Gastroesophageal sphincter (tissue), 4 donors: ENCODE data around the gene TPST2. TPM values are rescaled to one million over a fixed set of nuclear protein-coding genes. Genes with fewer than 3 reads are reported as not detected.

Experiments used
- ATAC-seq: fragments of 150-250 bp; one replicate; pipeline ENCODE4 v1.9.1; 2016; ENCODE audit warnings: mild to moderate bottlenecking, moderate library complexity
- H3K27ac ChIP-seq, 4 donors: fragments of 200-600 bp; sonication (generic) in 3 of 4; 1 replicate in 3 of 4; 2 replicates in 1 of 4; pipeline ENCODE4 v1.5.1; 2016 to 2019
- H3K27me3 ChIP-seq: fragments of 200-600 bp; sonication (generic); one replicate; pipeline ENCODE4 v1.5.1; 2019
- H3K36me3 ChIP-seq, 2 donors: fragments of 200-600 bp; sonication (generic); one replicate each; pipeline ENCODE4 v1.5.1; 2019; ENCODE audit warnings: control low read depth in 1 of 2
- H3K4me1 ChIP-seq, 3 donors: fragments of 200-600 bp; sonication (generic); 1 replicate in 2 of 3; 2 replicates in 1 of 3; pipeline ENCODE4 v1.5.1; 2016 to 2019; ENCODE audit warnings: control low read depth in 2 of 3
- H3K4me3 ChIP-seq, 2 donors: fragments of 200-600 bp; sonication (generic); one replicate each; pipeline ENCODE4 v1.5.1; 2019; ENCODE audit warnings: mild to moderate bottlenecking in 1 of 2, moderate library complexity in 1 of 2
- H3K9me3 ChIP-seq, 3 donors: fragments of 200-600 bp; sonication (generic); one replicate each; pipeline ENCODE4 v1.5.1; 2017 to 2019; ENCODE audit warnings: control low read depth in 2 of 3
- EP300 ChIP-seq: sonication (generic); formaldehyde crosslinking; IDR thresholded peaks from one replicate; pipeline ENCODE4 v1.6.1; 2017; ENCODE audit warnings: antibody characterized with exemption, mild to moderate bottlenecking
- POLR2A ChIP-seq, 2 donors: fragments of 450-650 bp; IDR thresholded peaks; one replicate each; pipeline ENCODE4 v1.6.1; 2017; ENCODE audit warnings: antibody characterized with exemption in 2 of 2, mild to moderate bottlenecking in 2 of 2, moderate library complexity in 1 of 2
- POLR2AphosphoS5 ChIP-seq: sonication (generic); formaldehyde crosslinking; IDR thresholded peaks from one replicate; pipeline ENCODE4 v1.6.1; 2017; ENCODE audit warnings: antibody characterized with exemption
- WGBS, 2 donors: methylation state at CpG; one replicate each; pipeline ENCODE4 v1.1.5; 2018; ENCODE audit warnings: low coverage in 1 of 2; 5-methylcytosine and 5-hydroxymethylcytosine counted together
- total RNA-seq, 4 donors: library from RNA; depleted of rRNA; stranded (reverse); fragments of >200 nt; gene quantifications; one replicate each; pipeline ENCODE4 v1.1.0, GENCODE V29; 2016
- TF ChIP-seq, protein P1 (sequence below), 4 experiments: fragments of 200-600 bp in 2 of 4; fragments of 450-650 bp in 2 of 4; sonication (generic) in 1 of 4; IDR thresholded peaks; one replicate each; pipeline ENCODE4 v1.5.1; 2017 to 2019; ENCODE audit warnings: antibody characterized with exemption in 4 of 4, mild to moderate bottlenecking in 2 of 4, moderate library complexity in 2 of 4

TPST2 gene
- total RNA-seq, 4 donors from 2014 or later, result 16.8 to 27.7 (median 21.0) TPM

DNA sequence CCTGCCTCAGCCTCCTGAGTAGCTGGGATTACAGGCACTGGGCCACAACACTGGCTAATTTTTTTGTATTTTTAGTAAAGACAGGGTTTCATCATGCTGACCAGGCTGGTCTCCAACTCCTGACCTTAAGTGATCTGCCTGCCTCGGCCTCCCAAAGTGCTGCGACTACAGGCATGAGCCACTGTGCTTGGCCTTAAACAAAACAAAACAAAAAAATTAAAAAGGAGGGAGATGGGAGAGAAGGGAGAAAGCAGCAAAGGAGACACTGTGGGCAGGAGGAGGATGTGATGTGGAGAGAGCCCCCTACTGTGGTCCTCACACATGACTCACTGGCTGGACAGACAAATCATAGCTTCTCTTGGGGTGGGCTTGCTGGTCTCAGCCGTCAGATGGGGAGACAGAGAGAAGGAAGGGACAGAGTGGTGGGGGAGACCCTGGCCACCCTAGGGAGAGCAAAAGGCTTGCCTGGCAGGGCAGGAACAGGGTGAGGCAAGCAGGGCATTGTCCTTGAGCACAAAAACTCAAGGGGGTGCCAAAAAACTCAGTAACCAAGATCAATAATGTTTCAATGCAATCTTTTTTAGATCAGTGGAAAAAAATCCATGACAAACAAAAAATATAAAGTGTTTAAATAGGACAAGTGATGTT is 31.6 kb downstream of the TPST2 start:
- Histone ChIP-seq H3K27me3 (no peaks in the 10 kb centered on the region), H3K4me3 (no peak overlapping the region), H3K36me3 (no peaks in the 10 kb centered on the region), H3K4me1 (no peaks in the 10 kb centered on the region), H3K9me3 (no peaks in the 10 kb centered on the region), H3K27ac (no peak overlapping the region)
- no peak for ATAC-seq
- WGBS, 2 donors, result 55% methylated on average over 2 of the region's 3 CpGs; no CpG with 5 or more reads in 1 of the 2 donors
- TF ChIP-seq, protein P1, sequence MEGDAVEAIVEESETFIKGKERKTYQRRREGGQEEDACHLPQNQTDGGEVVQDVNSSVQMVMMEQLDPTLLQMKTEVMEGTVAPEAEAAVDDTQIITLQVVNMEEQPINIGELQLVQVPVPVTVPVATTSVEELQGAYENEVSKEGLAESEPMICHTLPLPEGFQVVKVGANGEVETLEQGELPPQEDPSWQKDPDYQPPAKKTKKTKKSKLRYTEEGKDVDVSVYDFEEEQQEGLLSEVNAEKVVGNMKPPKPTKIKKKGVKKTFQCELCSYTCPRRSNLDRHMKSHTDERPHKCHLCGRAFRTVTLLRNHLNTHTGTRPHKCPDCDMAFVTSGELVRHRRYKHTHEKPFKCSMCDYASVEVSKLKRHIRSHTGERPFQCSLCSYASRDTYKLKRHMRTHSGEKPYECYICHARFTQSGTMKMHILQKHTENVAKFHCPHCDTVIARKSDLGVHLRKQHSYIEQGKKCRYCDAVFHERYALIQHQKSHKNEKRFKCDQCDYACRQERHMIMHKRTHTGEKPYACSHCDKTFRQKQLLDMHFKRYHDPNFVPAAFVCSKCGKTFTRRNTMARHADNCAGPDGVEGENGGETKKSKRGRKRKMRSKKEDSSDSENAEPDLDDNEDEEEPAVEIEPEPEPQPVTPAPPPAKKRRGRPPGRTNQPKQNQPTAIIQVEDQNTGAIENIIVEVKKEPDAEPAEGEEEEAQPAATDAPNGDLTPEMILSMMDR (IDR thresholded peaks at IDR 0.05), result no peak
- TF ChIP-seq EP300, result no peak
- no peak for TF ChIP-seq POLR2A (IDR thresholded peaks at IDR 0.05)
- TF ChIP-seq POLR2AphosphoS5, result no peak

DNA sequence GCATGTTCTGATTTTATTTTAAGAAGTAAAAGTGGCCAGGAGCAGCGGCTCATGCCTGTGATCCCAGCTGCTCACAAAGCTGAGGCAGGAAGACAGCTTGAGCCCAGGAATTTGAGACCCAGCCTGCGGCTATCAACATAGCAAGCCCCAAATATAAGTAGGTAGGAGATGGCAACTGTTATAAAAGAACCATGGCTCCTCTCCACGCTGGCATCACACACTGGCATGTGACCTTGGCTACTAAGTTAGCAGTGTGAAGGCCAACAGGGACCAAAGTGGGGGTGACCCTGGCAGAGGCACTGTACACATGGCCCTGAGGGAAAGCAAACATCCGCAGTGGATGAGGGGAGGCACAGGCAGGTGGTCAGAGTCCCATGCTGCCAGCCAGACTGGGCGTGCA is 33.0 kb downstream of the TPST2 start:
- Histone ChIP-seq H3K4me1 (no peaks in the 10 kb centered on the region), H3K27ac (no peak overlapping the region), H3K36me3 (no peaks in the 10 kb centered on the region), H3K9me3 (no peaks in the 10 kb centered on the region), H3K27me3 (no peaks in the 10 kb centered on the region), H3K4me3 (no peak overlapping the region)
- WGBS, 2 donors, result 69 to 86% methylated on average over 2 to 4 of the region's 5 CpGs
- TF ChIP-seq POLR2A (IDR thresholded peaks at IDR 0.05), result no peak
- no peak for TF ChIP-seq EP300
- TF ChIP-seq, protein P1 (IDR thresholded peaks at IDR 0.05), result no peak
- no peak for TF ChIP-seq POLR2AphosphoS5
- no peak for ATAC-seq

DNA sequence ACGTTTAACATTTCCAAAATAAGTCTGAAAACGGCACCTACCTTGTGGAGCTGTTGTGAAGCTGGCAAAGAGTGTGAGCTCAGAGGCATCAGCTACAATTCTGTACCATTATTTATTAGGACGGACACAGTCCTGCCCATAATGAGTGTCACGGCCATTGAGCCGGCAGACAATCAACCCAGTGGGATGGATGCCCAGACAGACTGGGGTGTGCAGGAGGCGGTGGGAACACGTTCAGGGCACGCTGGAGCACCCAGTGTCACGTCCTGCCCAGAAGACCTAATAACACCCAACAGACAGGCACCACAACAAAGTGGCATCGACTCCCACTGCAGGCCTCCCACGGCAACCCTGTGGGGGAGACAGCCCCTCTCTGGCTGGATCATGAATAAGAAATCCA is 34.5 kb downstream of the TPST2 start:
- no peak for ATAC-seq
- Histone ChIP-seq H3K36me3 (no peaks in the 10 kb centered on the region), H3K9me3 (no peaks in the 10 kb centered on the region), H3K4me1 (no peaks in the 10 kb centered on the region), H3K4me3 (no peak overlapping the region), H3K27ac (no peak overlapping the region), H3K27me3 (no peaks in the 10 kb centered on the region)
- 80 to 90% methylated on average over 2 to 3 of the region's 11 CpGs for WGBS, 2 donors
- no peak for TF ChIP-seq POLR2A (IDR thresholded peaks at IDR 0.05)
- TF ChIP-seq, protein P1 (IDR thresholded peaks at IDR 0.05), result no peak
- TF ChIP-seq POLR2AphosphoS5, result no peak
- TF ChIP-seq EP300, result no peak

DNA sequence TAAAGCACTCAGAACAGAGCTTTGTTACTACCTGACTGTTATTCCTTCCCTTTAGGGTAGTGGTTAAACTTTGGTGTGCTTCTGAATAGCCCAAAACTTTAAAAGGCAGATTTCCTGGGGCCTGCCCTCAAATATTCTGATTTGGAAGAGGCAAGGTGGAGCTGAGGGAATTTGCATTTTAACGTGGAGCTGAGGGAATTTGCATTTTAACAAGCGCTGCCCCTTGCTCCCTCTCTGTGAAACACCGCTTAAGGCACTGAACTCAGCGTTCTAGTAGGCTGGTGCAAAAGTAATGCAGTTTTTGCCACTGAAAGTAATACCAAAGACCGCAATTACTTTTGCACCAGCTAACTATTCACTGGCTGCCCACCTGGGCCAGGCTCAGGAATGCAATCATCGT is 35.0 kb downstream of the TPST2 start:
- Histone ChIP-seq H3K27ac (no peak overlapping the region), H3K4me1 (no peaks in the 10 kb centered on the region), H3K9me3 (no peaks in the 10 kb centered on the region), H3K27me3 (no peaks in the 10 kb centered on the region), H3K4me3 (no peak overlapping the region), H3K36me3 (no peaks in the 10 kb centered on the region)
- no peak for ATAC-seq
- TF ChIP-seq POLR2A (IDR thresholded peaks at IDR 0.05) (no peak), EP300 (no peak), POLR2AphosphoS5 (no peak)
- TF ChIP-seq, protein P1 (IDR thresholded peaks at IDR 0.05), result no peak
- 62 to 74% methylated on average over 6 of the region's 6 CpGs for WGBS, 2 donors

DNA sequence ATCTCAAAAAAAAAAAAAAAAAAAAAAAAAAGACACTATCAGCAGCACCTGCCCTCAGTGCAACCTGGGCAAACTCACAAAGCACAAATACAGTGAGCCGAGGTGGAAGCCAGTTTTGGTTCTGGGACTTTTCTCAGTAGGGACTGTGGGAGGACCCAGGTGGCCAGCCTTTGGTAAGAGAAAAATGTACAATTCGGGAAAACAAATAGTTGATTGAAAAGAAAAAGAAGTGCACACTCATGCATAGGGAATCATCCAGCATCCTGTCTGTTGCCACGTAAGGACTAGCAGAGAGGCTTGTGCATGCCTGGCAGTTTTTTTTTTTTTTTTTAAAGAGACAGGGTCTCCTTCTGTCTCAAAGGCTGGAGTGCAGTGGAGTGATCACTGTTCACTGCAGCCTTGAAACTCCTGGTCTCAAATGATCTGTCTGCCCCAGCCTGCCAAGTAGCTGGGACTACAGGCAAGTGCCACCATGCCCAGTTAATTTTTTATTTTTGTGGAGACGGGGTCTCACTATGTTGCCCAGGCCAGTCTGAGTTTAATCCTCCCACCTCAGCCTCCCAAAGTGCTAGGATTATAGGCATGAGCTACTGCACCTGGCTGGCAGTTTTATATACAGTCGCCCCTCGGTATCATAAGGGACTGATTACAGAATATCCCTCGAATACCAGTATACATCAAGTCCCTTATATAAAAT is 36.7 kb downstream of the TPST2 start:
- no peaks in the 10 kb centered on the region for H3K9me3 ChIP-seq
- no peak for TF ChIP-seq POLR2A (IDR thresholded peaks at IDR 0.05)
- no peak for TF ChIP-seq EP300
- TF ChIP-seq POLR2AphosphoS5, result no peak
- TF ChIP-seq, protein P1 (IDR thresholded peaks at IDR 0.05), result no peak
- no peak overlapping the region for H3K4me3 ChIP-seq
- no peaks in the 10 kb centered on the region for H3K4me1 ChIP-seq
- no peaks in the 10 kb centered on the region for H3K36me3 ChIP-seq
- ATAC-seq, result no peak
- WGBS, 2 donors, result 60 to 63% methylated on average over 6 to 7 of the region's 7 CpGs
- H3K27me3 ChIP-seq, result no peaks in the 10 kb centered on the region
- no peak overlapping the region for H3K27ac ChIP-seq
